CD8-positive, alpha-beta memory T cell (primary cell): ENCODE data around the gene TBCE. TPM values are rescaled to one million over a fixed set of nuclear protein-coding genes. Genes with fewer than 3 reads are reported as not detected.

ENCODE experiments used
- CTCF ChIA-PET: fragments of 350-600 bp; sonication (Branson Sonifier 250); formaldehyde crosslinking; loops from one replicate; lab custom pipeline; 2021; ENCODE audit warnings: antibody characterized with exemption; lab: Charles Lee
- POLR2A ChIA-PET: fragments of 350-600 bp; sonication (Branson Sonifier 250); formaldehyde crosslinking; loops from one replicate; lab custom pipeline; 2021; ENCODE audit warnings: antibody characterized with exemption; lab: Charles Lee
- DNase-seq, 5 donors: peaks; one replicate each; pipeline versions ENCODE4 v3.0.0 to v3.0.0-alpha.2; 2020 to 2022; ENCODE audit warnings: mixed read lengths in 1 of 5
- H3K27ac ChIP-seq: one replicate; pipeline ENCODE4 v1.7.0; 2013; ENCODE audit warnings: low read depth, mild to moderate bottlenecking, low read length, moderate library complexity
- H3K27me3 ChIP-seq: 2 replicates; pipeline ENCODE4 v1.7.0; 2013; ENCODE audit warnings: low read length, mild to moderate bottlenecking; ENCODE audit not compliant: insufficient read depth, poor library complexity, severe bottlenecking
- H3K36me3 ChIP-seq: 2 replicates; pipeline ENCODE4 v1.7.0; 2013; ENCODE audit warnings: mild to moderate bottlenecking, low read length, moderate library complexity; ENCODE audit not compliant: insufficient read depth
- H3K4me1 ChIP-seq: 2 replicates; pipeline ENCODE4 v1.7.0; 2013; ENCODE audit warnings: mild to moderate bottlenecking, low read length, moderate library complexity; ENCODE audit not compliant: insufficient read depth
- H3K4me3 ChIP-seq: 2 replicates; pipeline ENCODE4 v1.7.0; 2013; ENCODE audit warnings: mild to moderate bottlenecking, low read length
- H3K9me3 ChIP-seq: 2 replicates; pipeline ENCODE4 v1.7.0; 2013; ENCODE audit warnings: mild to moderate bottlenecking, low read length
- H3K27ac Mint-ChIP-seq, 8 donors: one replicate each; pipeline ENCODE4 v1.8.0; 2020 to 2021; ENCODE audit warnings: mixed read lengths in 8 of 8, mild to moderate bottlenecking in 6 of 8, inconsistent platforms in 3 of 8, moderate library complexity in 3 of 8
- H3K27me3 Mint-ChIP-seq, 2 donors: one replicate each; pipeline ENCODE4 v1.8.0; 2020 to 2021; ENCODE audit warnings: mixed read lengths in 2 of 2, mild to moderate bottlenecking in 1 of 2, moderate library complexity in 1 of 2
- H3K36me3 Mint-ChIP-seq, 3 donors: one replicate each; pipeline ENCODE4 v1.8.0; 2020 to 2021; ENCODE audit warnings: mixed read lengths in 3 of 3, inconsistent platforms in 1 of 3, mild to moderate bottlenecking in 1 of 3
- H3K4me1 Mint-ChIP-seq, 3 donors: one replicate each; pipeline ENCODE4 v1.8.0; 2020 to 2021; ENCODE audit warnings: mixed read lengths in 3 of 3, inconsistent platforms in 1 of 3, mild to moderate bottlenecking in 1 of 3
- H3K4me3 Mint-ChIP-seq, 7 donors: one replicate each; pipeline ENCODE4 v1.8.0; 2020 to 2021; ENCODE audit warnings: mixed read lengths in 7 of 7, mild to moderate bottlenecking in 6 of 7, moderate library complexity in 4 of 7, inconsistent platforms in 2 of 7
- H3K9me3 Mint-ChIP-seq, 5 donors: one replicate each; pipeline ENCODE4 v1.8.0; 2020 to 2022; ENCODE audit warnings: mixed read lengths in 5 of 5, mild to moderate bottlenecking in 3 of 5, moderate library complexity in 2 of 5, inconsistent platforms in 1 of 5
- polyA plus RNA-seq: library from polyadenylated mRNA; unstranded; fragments of 300-500 nt; fragmentation: Illumina TruSeq; gene quantifications from one replicate; pipeline ENCODE4 v1.2.3, GENCODE V29; 2021
- total RNA-seq, 2 experiments: library from RNA; stranded (reverse); gene quantifications; one replicate each; pipeline ENCODE4 v1.2.3, GENCODE V29; 2021

TBCE gene
- 10 to 100 TPM; 19.4 to 25.7 TPM for total RNA-seq
- 15.5 TPM for polyA plus RNA-seq

GRCh38 chr1:235367000-235367908 lies at the start of gene TBCE:
Gene TBCE (plus strand): TSS chr1:235367427. CDS start chr1:235380050, 12,623 bp downstream.
- H3K4me1 Mint-ChIP-seq, result peaks cover 26 to 41% (median 38%) of the 10 kb centered on the region in 3 donors
- Histone ChIP-seq H3K9me3 (no peaks in the 10 kb centered on the region), H3K36me3 (no peaks in the 10 kb centered on the region), H3K27ac (peak within 1 kb of the TSS; percentile 82), H3K27me3 (no peaks in the 10 kb centered on the region), H3K4me3 (peak within 1 kb of the TSS; percentile 95), H3K4me1 (peaks cover 7% of the 10 kb centered on the region)
- H3K4me3 Mint-ChIP-seq, result peak within 1 kb of the TSS; percentile 93 to 99 (median 98)
- CTCF ChIA-PET, result interaction anchor here (1.0 to 1.1 kb wide), 3 partner anchors 9 to 49 kb away, joined by 3 to 4 read pairs (median 4); no protein-coding TSS in a partner anchor
- DNase-seq, result peak; percentile 75 to 85 (median 76)
- peaks cover 0 to 10% (median 2%) of the 10 kb centered on the region in 3 donors for H3K36me3 Mint-ChIP-seq
- H3K9me3 Mint-ChIP-seq, result no peaks in the 10 kb centered on the region
- peak within 1 kb of the TSS; percentile 75 to 99 (median 94) for H3K27ac Mint-ChIP-seq
- POLR2A ChIA-PET, result interaction anchor here (0.8 kb wide), 1 partner anchor 100 kb away, joined by 3 read pairs; no protein-coding TSS in a partner anchor
- H3K27me3 Mint-ChIP-seq, result no peaks in the 10 kb centered on the region

- Histone ChIP-seq H3K27ac (no peak overlapping the region), H3K27me3 (no peaks in the 10 kb centered on the region), H3K9me3 (no peaks in the 10 kb centered on the region), H3K4me3 (no peak overlapping the region), H3K4me1 (peaks cover 76% of the 10 kb centered on the region), H3K36me3 (peaks cover 4% of the 10 kb centered on the region)
- Mint-ChIP-seq H3K9me3 (no peaks in the 10 kb centered on the region), H3K27me3 (no peaks in the 10 kb centered on the region), H3K36me3 (peaks cover 6 to 53% (median 18%) of the 10 kb centered on the region in 3 donors), H3K4me1 (peaks cover 68 to 83% (median 81%) of the 10 kb centered on the region in 3 donors), H3K4me3 (peak overlapping the region in 6 of 7 donors; percentile 6 to 65 (median 40)), H3K27ac (peak overlapping the region in 3 of 8 donors; percentile 52 to 69 (median 60))
- DNase-seq, result no peak
- ChIA-PET POLR2A (interaction anchor here (0.7 kb wide), 2 partner anchors 20 to 178 kb away, joined by 3 read pairs; no protein-coding TSS in a partner anchor), CTCF (interaction anchor here (1.7 kb wide), 1 partner anchor 97 kb away, joined by 3 read pairs; no protein-coding TSS in a partner anchor)
Measured at GRCh38 chr1:235319255-235319654, 48.0 kb upstream of the TBCE start.

GRCh38 chr1:235320521-235321179 lies 46.6 kb upstream of the TBCE start:
- peak overlapping the region; percentile 39 to 94 (median 64) for H3K27ac Mint-ChIP-seq
- H3K36me3 ChIP-seq, result peaks cover 4% of the 10 kb centered on the region
- no peak for DNase-seq
- H3K36me3 Mint-ChIP-seq, result peaks cover 6 to 58% (median 18%) of the 10 kb centered on the region in 3 donors
- CTCF ChIA-PET, result no interaction called here
- no peaks in the 10 kb centered on the region for H3K27me3 Mint-ChIP-seq
- POLR2A ChIA-PET, result no interaction called here
- no peak overlapping the region for H3K27ac ChIP-seq
- peaks cover 67 to 82% (median 78%) of the 10 kb centered on the region in 3 donors for H3K4me1 Mint-ChIP-seq
- no peak overlapping the region for H3K4me3 ChIP-seq
- H3K27me3 ChIP-seq, result no peaks in the 10 kb centered on the region
- peak overlapping the region; percentile 3 to 37 (median 6) for H3K4me3 Mint-ChIP-seq
- no peaks in the 10 kb centered on the region for H3K9me3 Mint-ChIP-seq
- peaks cover 72% of the 10 kb centered on the region for H3K4me1 ChIP-seq
- H3K9me3 ChIP-seq, result no peaks in the 10 kb centered on the region

- peaks cover 4% of the 10 kb centered on the region for H3K36me3 ChIP-seq
- H3K27ac ChIP-seq, result no peak overlapping the region
- ChIA-PET CTCF (no interaction called here), POLR2A (interaction anchor here (0.8 kb wide), 1 partner anchor 12 kb away, joined by 3 read pairs; no protein-coding TSS in a partner anchor)
- no peaks in the 10 kb centered on the region for H3K27me3 ChIP-seq
- DNase-seq, result no peak
- Mint-ChIP-seq H3K36me3 (peaks cover 13 to 53% (median 15%) of the 10 kb centered on the region in 3 donors), H3K9me3 (no peaks in the 10 kb centered on the region), H3K4me3 (peak overlapping the region; percentile 97 to 100 (median 100)), H3K27me3 (peaks cover 0 to 4% of the 10 kb centered on the region in 2 donors), H3K4me1 (peaks cover 57 to 68% (median 66%) of the 10 kb centered on the region in 3 donors), H3K27ac (peak overlapping the region in 7 of 8 donors; percentile 19 to 83 (median 51))
- H3K9me3 ChIP-seq, result no peaks in the 10 kb centered on the region
- H3K4me1 ChIP-seq, result peaks cover 60% of the 10 kb centered on the region
- no peak overlapping the region for H3K4me3 ChIP-seq
Measured at GRCh38 chr1:235324296-235324695, 42.9 kb upstream of the TBCE start.

GRCh38 chr1:235325139-235325538 lies 42.1 kb upstream of the TBCE start:
- Mint-ChIP-seq H3K27me3 (peaks cover 0 to 4% of the 10 kb centered on the region in 2 donors), H3K9me3 (no peaks in the 10 kb centered on the region), H3K4me3 (peak overlapping the region; percentile 97 to 100 (median 100)), H3K36me3 (peaks cover 13 to 49% (median 15%) of the 10 kb centered on the region in 3 donors), H3K27ac (peak overlapping the region in 6 of 8 donors; percentile 6 to 98 (median 76)), H3K4me1 (peaks cover 52 to 62% (median 59%) of the 10 kb centered on the region in 3 donors)
- Histone ChIP-seq H3K4me3 (peak overlapping the region; percentile 27), H3K4me1 (peaks cover 65% of the 10 kb centered on the region), H3K27ac (peak overlapping the region; percentile 3), H3K9me3 (no peaks in the 10 kb centered on the region), H3K36me3 (peaks cover 4% of the 10 kb centered on the region), H3K27me3 (no peaks in the 10 kb centered on the region)
- POLR2A ChIA-PET, result interaction anchor here (0.8 kb wide), 1 partner anchor 13 kb away, joined by 3 read pairs; no protein-coding TSS in a partner anchor
- CTCF ChIA-PET, result no interaction called here
- DNase-seq, result no peak

GRCh38 chr1:235325854-235326253 lies 41.4 kb upstream of the TBCE start:
- H3K4me1 ChIP-seq, result peaks cover 64% of the 10 kb centered on the region
- H3K4me1 Mint-ChIP-seq, result peaks cover 45 to 55% (median 52%) of the 10 kb centered on the region in 3 donors
- POLR2A ChIA-PET, result no interaction called here

More at GRCh38 chr1:235325854-235326253, 41.4 kb upstream of the TBCE start:
- DNase-seq, result no peak
- Mint-ChIP-seq H3K27ac (peak overlapping the region in 7 of 8 donors; percentile 3 to 99 (median 98)), H3K27me3 (peaks cover 0 to 4% of the 10 kb centered on the region in 2 donors), H3K4me3 (peak overlapping the region; percentile 97 to 100 (median 100)), H3K9me3 (no peaks in the 10 kb centered on the region), H3K36me3 (peaks cover 8 to 45% (median 9%) of the 10 kb centered on the region in 3 donors)
- Histone ChIP-seq H3K27ac (peak overlapping the region; percentile 93), H3K4me3 (peak overlapping the region; percentile 89), H3K27me3 (no peaks in the 10 kb centered on the region), H3K36me3 (peaks cover 4% of the 10 kb centered on the region), H3K9me3 (no peaks in the 10 kb centered on the region)
- CTCF ChIA-PET, result interaction anchor here (0.8 kb wide), 1 partner anchor 220 kb away, joined by 3 read pairs; no protein-coding TSS in a partner anchor
